Measurements from ENCODE around the gene LDHAL6A. TPM values are rescaled to one million over a fixed set of nuclear protein-coding genes. Genes with fewer than 3 reads are reported as not detected.

The LDHAL6A gene
- total RNA-seq, 1 experiment from 2014 or later: not detected

GRCh38 chr11:18526521-18527296, 71.1 kb downstream of the LDHAL6A start, which contains the start of gene TSG101 (continued):
- TF ChIP-seq POLR2A (IDR thresholded peaks at IDR 0.05; ENCODE audit: borderline replicate concordance, extremely low read depth, insufficient read depth, insufficient read length): peak; percentile 72
- TF ChIP-seq CEBPB (IDR thresholded peaks at IDR 0.05; ENCODE audit: low read depth): no peak
- peak; percentile 58 for TF ChIP-seq TCF7L2 (IDR thresholded peaks at IDR 0.05; ENCODE audit: borderline replicate concordance, extremely low read depth, insufficient read depth, insufficient read length)
- TF ChIP-seq SP1 (IDR thresholded peaks at IDR 0.05; ENCODE audit: low read depth): peak; percentile 40; the same call in 1 of the 2 replicates
- no peak for TF ChIP-seq EZH2phosphoT487 (IDR thresholded peaks at IDR 0.05; ENCODE audit: borderline replicate concordance)
- no peak for TF ChIP-seq FOSL1 (IDR thresholded peaks at IDR 0.05; ENCODE audit: low read depth)
- no peak for TF ChIP-seq CTCF (IDR thresholded peaks at IDR 0.05 in 2 of 3, conservative IDR thresholded peaks at IDR 0.05 in 1 of 3; ENCODE audit: borderline replicate concordance in 1 of 3, insufficient read depth in 1 of 3, low read depth in 2 of 3, low read length in 2 of 3)
- no peak for TF ChIP-seq ATF3 (IDR thresholded peaks at IDR 0.05)
- peak; percentile 96 for TF ChIP-seq POLR2AphosphoS5 (IDR thresholded peaks at IDR 0.05; ENCODE audit: low read depth, low read length)
- no peak for TF ChIP-seq CBX3 (IDR thresholded peaks at IDR 0.05; ENCODE audit: low read depth)
- peak; percentile 53 for TF ChIP-seq YY1 (IDR thresholded peaks at IDR 0.05; ENCODE audit: extremely low read depth, insufficient replicate concordance, low read depth, low read length)
- peak; percentile 88 for TF ChIP-seq MAX (IDR thresholded peaks at IDR 0.05)
